GM10847 (cell line): Measurements from ENCODE around the gene ZNF584.
A peak's percentile ranks its signal among the peaks of the same experiment; 100 is the strongest.

Source experiments
- POLR2A ChIP-seq: IDR thresholded peaks from 2 replicates; pipeline ENCODE4 v1.6.1; 2011; ENCODE audit not compliant: insufficient read length; ENCODE audit errors: extremely low read depth

ZNF584 gene

GRCh38 chr19:58428617-58429016 lies 20.2 kb downstream of the ZNF584 start:
- no peak for TF ChIP-seq POLR2A

GRCh38 chr19:58429745-58430144 lies 21.3 kb downstream of the ZNF584 start:
- TF ChIP-seq POLR2A, result no peak

GRCh38 chr19:58434217-58434616 lies 25.8 kb downstream of the ZNF584 start:
- no peak for TF ChIP-seq POLR2A

- peak; percentile 56 for TF ChIP-seq POLR2A
Measured at GRCh38 chr19:58439576-58440554, 31.4 kb downstream of the ZNF584 start, which contains the start of gene ZNF132. TSS of gene ZNF132 (minus strand) at chr19:58440153. CDS start at chr19:58439821, 332 bp downstream.

- TF ChIP-seq POLR2A, result no peak
Measured at GRCh38 chr19:58440556-58440955, 32.1 kb downstream of the ZNF584 start.

GRCh38 chr19:58450856-58451357 lies 42.5 kb downstream of the ZNF584 start:
- TF ChIP-seq POLR2A, result no peak

GRCh38 chr19:58451358-58452101 lies 43.1 kb downstream of the ZNF584 start, which contains the start of gene ZNF324B:
TSS of gene ZNF324B (plus strand) at chr19:58451622. CDS start at chr19:58453702, 2,080 bp downstream.
- peak; percentile 60 for TF ChIP-seq POLR2A

GRCh38 chr19:58453743-58454142 lies 45.3 kb downstream of the ZNF584 start:
- no peak for TF ChIP-seq POLR2A

- TF ChIP-seq POLR2A, result no peak
Measured at GRCh38 chr19:58455306-58455705, 46.9 kb downstream of the ZNF584 start.

- TF ChIP-seq POLR2A, result no peak
Measured at GRCh38 chr19:58456111-58456510, 47.7 kb downstream of the ZNF584 start.

- TF ChIP-seq POLR2A, result no peak
Measured at GRCh38 chr19:58460039-58460438, 51.6 kb downstream of the ZNF584 start.

- no peak for TF ChIP-seq POLR2A
Measured at GRCh38 chr19:58466089-58466759, 57.8 kb downstream of the ZNF584 start.

GRCh38 chr19:58466760-58467589 lies 58.5 kb downstream of the ZNF584 start, which contains the start of gene ZNF324:
TSS of gene ZNF324 (plus strand) at chr19:58467080. CDS start at chr19:58469186, 2,106 bp downstream.
- TF ChIP-seq POLR2A, result peak; percentile 41
